NAMALWA (cell line): Measurements from ENCODE around the gene DNAJB11.
"Not testable (repeated sequence)": the region's sequence is repeated elsewhere in the genome, so short reads cannot be mapped to it uniquely, and the experiment has no call there.

Experiments
- DNase-seq: peaks from one replicate; pipeline ENCODE4 v3.0.0-alpha.2; 2015; ENCODE audit warnings: low spot score

The DNAJB11 gene

DNA sequence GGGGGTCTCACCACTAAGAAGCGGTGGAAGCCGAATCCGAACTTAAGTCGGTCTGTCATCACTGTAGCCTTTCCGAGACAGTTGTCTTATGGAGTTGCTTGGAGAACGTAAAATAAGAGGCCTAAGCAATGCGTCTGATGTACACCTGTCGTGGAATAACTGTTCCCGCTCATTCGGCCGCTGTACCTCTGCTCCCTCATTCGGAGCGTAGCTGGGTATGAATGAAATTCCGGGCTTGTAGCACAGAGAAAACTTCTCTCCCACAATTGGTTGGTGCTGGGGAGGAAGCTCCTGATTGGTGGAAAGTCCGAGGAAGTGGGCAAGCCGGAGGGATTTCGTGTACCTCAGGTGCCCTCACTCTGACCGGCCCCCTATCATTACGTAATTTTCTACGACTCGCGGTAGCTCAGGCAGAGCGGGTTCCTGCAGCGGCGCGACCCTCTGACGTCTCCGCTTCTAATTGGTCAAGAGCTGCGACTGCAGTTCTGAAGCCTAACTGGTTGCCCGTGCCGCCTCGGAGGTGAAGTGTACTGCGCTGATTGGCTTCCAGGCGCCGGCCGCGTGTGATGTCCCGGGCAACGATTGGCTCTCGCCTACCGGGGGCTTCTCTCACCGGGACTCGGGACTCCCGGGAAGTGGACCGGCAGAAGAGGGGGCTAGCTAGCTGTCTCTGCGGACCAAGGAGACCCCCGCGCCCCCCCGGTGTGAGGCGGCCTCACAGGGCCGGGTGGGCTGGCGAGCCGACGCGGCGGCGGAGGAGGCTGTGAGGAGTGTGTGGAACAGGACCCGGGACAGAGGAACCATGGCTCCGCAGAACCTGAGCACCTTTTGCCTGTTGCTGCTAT, at the start of gene DNAJB11:
Gene DNAJB11 (plus strand): TSS at position 625 of the 845 bp plus-strand sequence. CDS start 178 bp downstream, at position 803.
- peak; percentile 99 for DNase-seq

DNA sequence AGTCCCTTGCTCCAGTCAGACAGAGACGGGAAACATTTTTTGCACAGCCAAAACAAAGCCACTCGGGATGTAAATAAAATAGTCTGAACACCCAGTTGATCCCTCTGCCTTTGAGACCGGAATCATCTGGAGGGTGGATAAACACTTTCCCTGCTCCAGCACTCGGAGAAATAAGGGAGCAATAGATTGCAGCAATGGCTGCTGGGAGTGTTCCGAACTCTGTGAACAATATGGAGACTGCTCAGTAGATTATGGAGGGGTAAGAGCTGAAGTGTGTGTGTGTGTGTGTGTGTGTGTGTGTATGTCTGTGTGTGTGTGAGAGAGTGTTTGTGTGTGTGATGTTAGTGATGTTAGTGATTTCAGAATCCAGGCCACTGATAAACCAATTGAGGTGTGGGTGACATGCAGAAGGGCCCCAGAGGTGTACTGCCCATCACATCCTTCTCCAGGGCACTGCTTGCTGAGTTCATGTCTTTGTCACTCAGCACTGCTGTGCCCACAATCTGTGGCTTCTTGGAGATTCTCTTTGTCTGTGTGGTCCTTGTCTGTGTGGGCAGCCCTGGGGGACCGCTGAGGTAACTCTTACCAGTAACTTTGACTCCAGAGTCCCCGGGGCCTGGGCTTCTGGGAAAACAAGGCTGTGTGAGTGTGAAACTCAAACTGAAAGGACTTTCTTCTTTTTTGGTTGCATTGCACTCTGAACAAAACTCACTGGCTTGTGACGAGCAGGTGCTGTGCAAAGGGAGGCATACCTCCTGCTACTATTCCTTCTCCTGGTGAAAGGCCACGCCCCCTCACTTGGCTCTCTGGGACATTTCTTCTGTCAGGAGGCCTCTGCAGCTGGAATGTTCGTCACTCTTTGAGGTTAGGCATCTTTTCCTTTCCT, 49.3 kb upstream of the DNAJB11 start:
- peak; percentile 46 for DNase-seq

DNA sequence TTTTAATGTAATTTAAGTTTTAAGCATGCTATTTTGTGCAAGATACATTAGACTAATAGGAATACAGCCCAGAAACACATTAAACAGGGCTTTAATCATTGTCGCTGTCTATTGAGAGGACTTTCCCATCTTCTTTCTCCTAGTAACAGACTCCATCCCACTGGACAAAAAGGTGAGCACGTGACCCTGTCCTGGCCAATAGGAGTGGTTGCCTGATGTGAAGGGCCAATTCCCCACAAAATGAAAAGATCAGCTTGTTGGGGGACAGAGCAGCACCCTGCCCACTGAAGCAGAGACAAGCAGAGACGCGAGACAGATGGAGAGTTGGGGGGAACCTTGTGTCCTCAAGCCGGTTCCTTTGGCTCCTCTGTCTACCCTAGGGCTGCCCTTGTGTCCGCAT, 47.5 kb upstream of the DNAJB11 start:
- DNase-seq = no peak

DNA sequence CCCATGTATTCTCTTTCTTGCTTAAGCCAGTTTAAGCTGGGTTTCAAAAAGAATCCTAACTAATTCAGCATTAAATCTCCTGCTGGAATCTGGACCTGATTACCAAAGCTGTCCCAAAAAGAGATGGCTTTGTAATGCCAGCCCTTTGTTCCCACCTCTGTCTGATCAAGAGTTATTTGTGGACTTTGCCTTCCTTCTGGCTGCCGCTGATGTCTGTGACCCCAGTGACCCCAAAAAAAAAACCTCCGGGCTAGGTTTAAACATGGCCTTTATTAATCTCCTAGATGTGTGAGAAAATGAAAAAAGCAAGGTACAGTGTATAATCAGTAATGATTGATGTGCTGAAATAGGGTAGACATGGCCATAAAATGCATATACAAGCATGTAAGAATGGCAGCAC, 47.1 kb upstream of the DNAJB11 start:
- no peak for DNase-seq

DNA sequence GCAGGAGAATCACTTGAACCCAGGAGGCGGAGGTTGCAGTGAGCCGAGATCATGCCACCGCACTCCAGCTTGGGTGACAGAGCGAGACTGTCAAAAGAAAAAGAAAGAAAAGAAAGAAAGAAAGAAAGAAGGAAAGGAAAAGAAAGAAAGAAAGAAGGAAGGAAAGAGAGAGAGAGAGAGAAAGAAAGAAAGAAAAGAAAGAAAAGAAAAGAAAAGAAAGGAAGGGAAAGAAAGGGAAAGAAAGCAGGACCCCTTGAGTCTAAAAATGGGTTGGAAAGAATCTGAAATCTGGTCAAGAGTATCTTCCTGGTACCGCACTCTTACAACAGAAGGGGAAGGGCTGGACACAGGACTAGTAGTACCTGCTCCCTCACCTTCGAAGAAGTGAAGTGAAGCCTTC, 45.9 kb upstream of the DNAJB11 start:
- DNase-seq = no peak

DNA sequence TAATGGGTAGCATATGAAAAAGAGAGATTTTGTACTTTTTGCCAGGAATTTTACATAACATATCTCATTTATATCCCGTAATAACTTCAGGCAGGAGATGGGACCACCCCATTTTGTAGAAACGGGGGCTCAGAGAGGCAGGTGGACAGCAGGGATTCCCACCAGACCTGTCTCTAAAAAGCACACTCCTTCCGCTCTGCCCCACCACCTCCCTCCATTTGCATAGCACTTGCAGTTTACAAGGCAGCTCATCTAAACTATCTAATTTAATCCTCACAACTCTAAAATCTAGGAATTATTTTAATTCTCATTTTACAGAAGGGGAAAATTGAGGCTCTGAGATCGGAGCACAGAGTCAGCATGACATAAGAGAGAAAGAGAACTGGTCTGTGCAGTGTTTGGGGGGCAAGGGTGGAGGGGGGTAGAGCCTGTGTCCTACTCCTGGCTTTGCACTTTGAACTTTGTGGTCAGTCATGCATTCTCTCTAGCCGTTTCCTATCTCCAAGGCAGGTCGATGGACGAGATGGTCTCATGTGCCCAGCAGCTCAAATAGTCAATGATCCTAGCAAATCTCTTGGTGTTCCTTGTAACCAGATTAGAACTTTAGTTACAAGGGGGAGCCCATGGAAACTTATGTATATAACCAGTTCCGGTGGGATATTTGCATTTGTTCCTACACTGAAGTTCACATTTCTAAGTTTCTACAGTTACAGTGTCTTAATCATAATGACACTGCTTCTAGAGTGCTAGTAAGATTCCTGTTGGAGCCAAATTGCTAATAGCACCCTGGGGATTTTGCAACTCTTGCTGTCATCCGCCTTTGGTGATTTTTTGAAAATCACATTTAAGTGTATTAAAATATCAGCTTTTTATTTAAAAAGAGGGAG, 44.9 kb upstream of the DNAJB11 start:
- no peak for DNase-seq

DNA sequence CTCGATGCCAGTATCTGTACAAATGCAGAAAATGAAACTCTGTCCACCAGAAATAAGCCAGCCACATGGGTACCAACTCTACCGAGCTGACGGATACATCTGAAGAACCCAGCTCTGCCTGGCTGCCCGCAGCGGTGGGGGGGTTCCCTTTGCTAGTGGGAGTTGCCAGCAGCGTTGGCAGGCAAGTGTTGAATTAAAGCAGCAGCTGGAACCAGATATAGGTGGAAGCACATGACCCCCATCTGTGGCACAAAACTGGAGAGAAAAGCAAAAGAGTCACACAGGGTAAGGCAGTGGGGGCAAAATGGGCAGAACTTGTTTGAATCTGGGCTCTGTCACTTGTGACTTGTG, 44.3 kb upstream of the DNAJB11 start:
- DNase-seq = peak; percentile 46

DNA sequence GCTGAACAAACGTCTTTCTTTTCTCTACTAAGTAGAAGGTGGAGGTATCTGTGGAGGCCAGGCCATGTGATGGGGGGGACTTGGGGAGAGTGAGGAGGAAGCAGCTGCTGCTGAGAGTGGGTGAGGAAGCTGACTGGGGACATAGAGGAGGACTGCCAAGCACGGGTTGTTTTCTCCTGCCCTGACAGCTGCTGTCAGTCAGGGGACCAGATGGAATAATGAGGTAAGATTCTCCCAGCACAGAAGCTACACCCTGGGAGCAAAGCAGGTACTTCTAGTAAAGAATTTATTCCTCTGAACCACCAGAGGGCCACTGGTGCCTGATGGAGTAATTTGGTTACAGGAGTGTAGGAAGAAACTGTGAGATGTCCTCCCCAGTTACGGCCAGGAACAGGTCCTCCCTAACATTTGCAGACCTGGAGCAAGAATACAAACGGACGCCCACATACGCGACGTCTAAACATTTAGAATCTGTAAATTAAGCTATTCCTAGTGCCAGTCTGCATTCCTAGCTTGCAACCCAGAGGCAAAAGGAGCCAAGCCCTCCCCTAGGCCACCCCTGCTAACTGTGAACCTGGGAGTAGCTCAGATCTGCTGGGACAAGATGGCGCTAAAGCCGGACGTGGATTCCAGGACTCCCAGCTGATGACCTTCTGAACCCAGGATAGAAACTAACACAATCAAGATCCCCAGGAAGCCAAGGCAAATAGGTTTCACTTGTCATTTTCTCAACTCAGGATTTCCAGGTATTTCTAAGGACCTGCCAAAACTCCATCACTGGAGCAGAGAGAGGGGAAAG, 41.1 kb upstream of the DNAJB11 start:
- DNase-seq = peak; percentile 25

DNA sequence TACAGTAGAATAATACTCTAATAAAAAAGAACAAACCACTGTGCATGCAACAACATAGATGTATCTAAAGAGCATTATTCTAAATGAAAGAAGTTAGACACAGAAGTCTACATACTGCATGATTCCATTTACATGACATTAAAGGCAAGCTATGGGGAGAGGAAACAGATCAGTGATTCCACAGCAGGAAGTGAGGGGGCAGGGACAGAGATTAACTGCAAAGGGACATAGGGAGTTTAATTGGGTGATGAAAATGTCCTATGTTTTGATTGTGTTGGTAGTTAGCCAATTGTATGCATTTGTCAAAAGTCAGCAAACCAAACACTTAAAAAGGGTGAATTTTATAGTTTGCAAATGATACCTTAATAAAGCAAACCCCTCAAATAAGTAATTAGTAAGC, 40.1 kb upstream of the DNAJB11 start:
- DNase-seq = no peak

DNA sequence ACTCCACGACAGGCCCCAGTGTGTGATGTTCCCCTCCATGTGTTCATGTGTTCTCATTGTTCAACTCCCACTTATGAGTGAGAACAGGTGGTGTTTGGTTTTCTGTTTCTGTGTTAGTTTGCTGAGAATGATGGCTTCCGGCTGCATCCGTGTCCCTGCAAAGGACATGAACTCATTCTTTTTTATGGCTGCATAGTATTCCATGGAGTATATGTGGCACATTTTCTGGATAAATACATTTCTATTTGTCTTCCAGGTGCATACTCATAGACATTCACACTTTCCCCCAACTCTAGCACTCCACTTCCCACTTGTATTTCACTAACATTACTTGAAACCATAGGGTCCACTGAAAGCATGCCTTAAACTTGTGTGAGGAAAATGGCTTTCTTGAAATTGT, 38.8 kb upstream of the DNAJB11 start:
- not testable (repeated sequence) for DNase-seq

DNA sequence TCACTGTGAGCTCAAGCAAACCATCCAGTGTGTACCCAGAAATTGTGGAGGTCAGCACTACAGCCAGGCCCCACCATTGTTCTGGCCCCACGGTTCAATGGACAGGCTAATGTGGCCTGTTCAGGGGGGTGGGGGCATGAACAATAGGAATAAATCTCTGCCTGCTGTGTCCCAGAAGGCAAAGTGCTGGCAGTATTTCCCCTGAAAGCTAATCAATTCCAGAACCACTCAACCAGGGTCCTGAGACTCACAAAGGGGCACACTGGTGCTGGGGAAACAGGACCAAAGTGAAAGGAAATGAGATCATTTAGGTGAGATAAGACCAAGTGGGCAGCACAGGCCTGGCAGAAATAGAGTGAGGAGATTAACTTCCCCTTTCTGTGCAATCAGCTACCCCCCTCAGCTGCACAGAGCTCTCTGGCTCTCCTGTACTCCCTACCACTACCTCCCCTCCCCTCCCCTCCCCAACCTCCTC, 37.9 kb upstream of the DNAJB11 start:
- DNase-seq = peak; percentile 77

DNA sequence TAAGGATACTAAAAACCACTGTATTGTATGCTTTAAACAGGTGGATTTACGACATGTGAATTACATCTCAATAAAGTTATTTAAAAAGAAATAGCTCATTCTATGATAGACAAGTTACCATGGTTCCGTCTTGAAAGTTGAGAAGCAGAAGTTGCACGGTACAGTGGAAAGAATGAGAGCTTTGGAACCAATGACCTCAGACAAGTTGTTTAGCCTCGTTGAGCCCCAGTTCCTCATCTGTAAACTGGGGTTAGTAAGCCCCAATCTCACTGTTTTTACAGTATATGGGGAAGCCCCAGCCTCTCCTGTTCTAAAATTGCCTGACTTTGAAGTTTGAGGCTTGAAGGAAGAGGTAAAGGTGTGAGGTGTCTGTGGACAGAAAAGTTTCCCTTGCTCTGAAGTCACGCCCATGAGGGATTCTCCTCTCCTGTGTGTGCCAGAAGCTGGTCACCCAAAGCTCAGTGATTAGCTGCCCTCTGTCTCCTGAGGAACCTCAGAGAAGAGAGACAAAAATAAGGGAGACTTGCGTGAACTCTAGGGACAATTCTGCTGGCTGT, 36.3 kb upstream of the DNAJB11 start:
- peak; percentile 87 for DNase-seq

DNA sequence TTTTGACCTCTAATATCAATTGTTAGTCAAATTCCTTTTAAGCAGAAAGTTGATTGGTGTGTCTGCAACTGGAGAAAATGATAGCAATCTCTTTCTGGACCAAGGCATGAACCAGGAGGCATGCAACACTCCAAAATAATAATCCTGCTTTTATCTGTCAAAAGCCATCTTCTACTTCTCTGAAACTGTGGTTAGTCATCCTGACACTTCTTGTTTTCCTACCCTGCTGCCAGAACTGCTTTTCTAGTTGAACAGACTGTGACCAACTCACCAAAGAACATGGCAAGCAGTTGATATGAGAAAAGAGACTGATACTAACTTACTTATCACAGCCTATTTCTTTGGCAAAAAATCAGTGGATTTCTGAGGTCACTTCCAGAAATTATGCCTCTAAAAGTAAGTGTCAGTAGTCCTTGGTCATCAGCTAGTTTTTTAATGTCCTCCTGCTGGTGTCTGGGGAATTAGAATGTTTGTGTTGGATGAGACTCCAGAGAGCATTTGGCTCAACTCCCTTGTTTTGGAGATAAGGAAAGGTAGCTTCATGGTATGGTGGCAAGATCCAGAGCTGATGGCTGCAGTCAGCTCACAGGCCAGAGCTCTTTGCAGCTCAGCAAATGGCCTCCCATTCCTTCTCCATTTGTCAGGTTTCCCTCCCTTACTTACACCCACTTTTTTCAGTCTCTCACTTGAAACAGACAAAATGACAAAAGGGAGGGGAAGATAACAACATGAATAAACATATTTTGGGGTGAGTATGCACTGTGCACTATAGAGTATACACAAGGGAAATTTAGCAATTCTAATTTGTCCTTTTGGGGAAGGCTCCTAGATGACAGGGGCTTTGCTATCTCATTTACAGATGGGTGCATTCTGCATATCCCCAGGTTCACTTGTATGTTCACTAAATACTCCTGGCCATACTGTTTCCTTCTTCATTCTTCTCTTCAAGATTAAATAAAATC, 33.4 kb upstream of the DNAJB11 start:
- no peak for DNase-seq

DNA sequence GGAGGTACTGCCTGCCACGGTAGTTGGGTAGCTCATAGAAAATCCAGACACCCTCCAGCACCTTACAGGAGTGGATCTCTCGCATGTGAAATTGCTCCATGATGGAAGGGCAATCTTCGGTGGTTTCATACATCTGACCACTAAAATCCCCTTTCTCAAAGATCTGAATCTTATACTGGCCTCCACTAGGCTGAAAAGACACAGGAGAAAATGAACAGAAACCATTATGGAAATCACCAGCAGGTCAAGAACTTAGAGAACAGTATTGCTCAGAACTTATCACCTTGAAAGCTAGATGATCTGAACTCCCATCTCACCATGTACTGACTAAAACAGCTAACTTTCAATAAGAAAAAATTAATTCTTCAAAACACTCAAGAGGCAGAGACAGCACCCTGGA, 31.7 kb upstream of the DNAJB11 start:
- DNase-seq = no peak

DNA sequence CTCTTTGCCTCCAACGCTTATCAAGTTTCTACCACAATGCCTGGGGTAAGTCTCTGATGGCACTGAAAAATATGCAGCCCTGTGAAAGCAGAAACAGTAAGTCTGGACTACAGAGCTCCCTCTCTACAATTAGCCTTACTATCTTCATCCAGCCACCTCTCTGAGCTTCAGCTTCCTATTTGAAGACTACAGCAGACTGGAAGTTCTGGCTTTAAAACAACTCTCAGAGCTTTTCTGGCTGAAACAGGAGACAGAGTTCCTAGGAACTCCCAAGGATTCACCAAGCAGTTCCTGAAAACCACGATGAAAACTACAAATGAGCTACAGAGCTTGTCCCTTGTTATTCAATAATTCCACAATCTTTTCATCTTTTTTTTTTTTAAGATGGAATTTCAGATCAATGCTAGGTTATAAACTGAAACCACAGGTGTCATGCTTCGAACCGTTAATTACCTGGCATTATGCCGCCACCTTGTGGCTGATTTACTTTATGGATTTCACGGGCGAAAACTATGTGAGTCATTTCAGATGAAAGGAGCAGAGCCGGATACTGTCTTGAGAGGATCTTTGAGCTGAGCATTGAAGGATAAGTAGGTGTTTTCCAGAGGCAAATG, 30.2 kb upstream of the DNAJB11 start:
- peak; percentile 87 for DNase-seq

DNA sequence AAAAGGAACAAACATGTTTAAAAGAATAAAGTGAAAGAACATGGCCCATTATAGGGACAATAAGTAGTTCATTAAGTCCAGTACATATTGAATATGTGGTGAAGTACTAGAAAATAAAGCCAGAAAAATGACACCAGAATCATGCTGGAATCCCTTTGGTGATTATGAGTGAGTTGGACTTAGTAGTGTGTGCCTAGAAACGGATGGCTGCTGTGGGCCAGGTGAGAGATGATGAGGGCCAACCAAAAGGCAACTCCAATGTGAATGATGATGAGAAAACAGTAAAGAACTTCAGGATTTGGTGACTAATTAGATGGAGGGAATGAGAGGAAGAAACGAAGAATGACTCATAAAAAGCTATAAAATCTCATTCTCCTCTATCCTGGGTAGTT, 29.7 kb upstream of the DNAJB11 start:
- DNase-seq = no peak

DNA sequence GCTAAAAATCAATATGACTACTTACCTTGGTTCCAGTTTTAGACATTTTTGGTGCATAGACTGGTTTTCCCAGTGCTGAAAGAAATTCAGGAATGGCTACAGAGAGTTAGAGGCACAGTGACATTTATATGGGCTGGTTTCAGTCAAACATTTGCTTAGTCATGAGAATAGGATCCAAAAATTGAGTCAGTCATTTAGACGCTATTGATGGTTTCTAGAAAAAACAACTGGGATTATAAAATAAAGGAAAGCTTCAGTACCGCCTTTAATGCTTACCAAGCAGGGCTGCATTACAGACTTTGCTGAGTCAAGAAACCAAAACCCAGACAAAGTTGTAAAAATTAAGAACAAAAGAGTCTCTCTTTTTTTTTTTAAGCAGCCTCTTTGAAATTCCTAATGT, 26.2 kb upstream of the DNAJB11 start, which contains the start of gene CRYGS:
Gene CRYGS (minus strand): TSS at position 100 of the 400 bp plus-strand sequence. CDS start 54 bp downstream, at position 46.
- DNase-seq = no peak

DNA sequence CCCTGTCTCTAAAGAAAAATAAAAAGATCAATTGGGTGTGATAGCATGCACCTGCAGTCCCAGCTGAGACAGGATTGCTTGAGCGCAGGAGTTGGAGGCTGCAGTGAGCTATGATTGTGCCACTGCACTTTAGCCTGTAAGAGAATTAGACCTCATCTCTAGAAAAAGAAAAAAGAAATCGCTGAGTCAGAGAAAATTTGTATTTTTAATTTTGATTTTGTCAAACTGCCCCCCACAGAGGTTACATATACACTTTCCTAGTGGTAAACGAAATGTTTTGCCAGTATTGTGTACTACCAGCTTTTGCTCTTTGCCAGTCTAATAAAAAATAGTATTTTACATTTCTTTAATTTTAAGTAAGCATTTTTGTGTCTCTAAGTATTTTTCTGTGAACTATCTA, 21.0 kb upstream of the DNAJB11 start:
- no peak for DNase-seq

DNA sequence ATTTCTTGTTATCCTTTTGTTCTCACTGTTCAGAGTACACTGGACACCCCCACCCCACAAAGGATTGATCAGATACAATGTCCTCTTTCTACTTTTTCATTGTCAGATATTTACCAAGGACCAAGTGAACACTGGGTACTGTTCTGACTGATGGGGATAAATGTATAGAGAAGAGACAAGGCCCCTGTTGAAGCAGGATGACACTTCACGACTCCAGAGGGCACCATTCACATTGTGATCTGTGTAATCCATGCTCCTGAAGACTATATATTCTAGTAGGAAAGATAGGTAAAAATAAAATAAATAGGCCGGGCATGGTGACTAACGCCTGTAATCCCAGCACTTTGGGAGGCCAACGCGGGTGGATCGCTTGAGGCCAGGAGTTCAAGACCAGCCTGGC, 19.1 kb upstream of the DNAJB11 start:
- DNase-seq = no peak
